H1 (cell line): ENCODE measurements around the gene CTIF. TPM values are rescaled to one million over a fixed set of nuclear protein-coding genes. Genes with fewer than 3 reads are reported as not detected.

Experiments used
- CTCF ChIA-PET: fragments of 300-600 bp; sonication (Branson Sonifier 250); formaldehyde crosslinking; loops from one replicate; lab custom pipeline; 2021; ENCODE audit not compliant: partially characterized antibody; lab: Charles Lee
- POLR2A ChIA-PET: fragments of 300-600 bp; sonication (Branson Sonifier 250); formaldehyde crosslinking; loops from one replicate; lab custom pipeline; 2021; ENCODE audit warnings: inconsistent platforms; ENCODE audit not compliant: partially characterized antibody; lab: Charles Lee
- DNase-seq, 2 experiments: peaks; one replicate each; pipeline versions ENCODE4 v3.0.0 to v3.0.0-alpha.2; 2010 to 2022; ENCODE audit warnings: low spot score in 2 of 2, low read depth in 1 of 2, mixed read lengths in 1 of 2
- FAIRE-seq: peaks from 2 replicates; lab custom pipeline; 2011; peaks lifted over from hg19 to GRCh38; lab: Jason Lieb, UNC
- H2AFZ ChIP-seq: 2 replicates; pipeline ENCODE4 v1.8.1; 2012; ENCODE audit warnings: low read length, inconsistent platforms
- H2AK5ac ChIP-seq: 2 replicates; pipeline ENCODE4 v1.6.1; 2013; ENCODE audit warnings: low read depth, low read length
- H2BK120ac ChIP-seq: replicated peaks from 2 replicates; pipeline ENCODE3; 2013; ENCODE audit warnings: low read depth, low read length, inconsistent platforms
- H2BK12ac ChIP-seq: 2 replicates; pipeline ENCODE4 v1.6.1; 2013; ENCODE audit warnings: low read depth, low read length
- H2BK15ac ChIP-seq: 2 replicates; pipeline ENCODE4 v1.6.1; 2013; ENCODE audit warnings: low read length
- H2BK20ac ChIP-seq: 2 replicates; pipeline ENCODE4 v1.6.1; 2013; ENCODE audit warnings: low read length
- H2BK5ac ChIP-seq: 2 replicates; pipeline ENCODE4 v1.6.1; 2013; ENCODE audit warnings: low read depth, low read length
- H3K14ac ChIP-seq: 2 replicates; pipeline ENCODE4 v1.6.1; 2013; ENCODE audit warnings: inconsistent platforms; ENCODE audit not compliant: insufficient read length
- H3K18ac ChIP-seq: 2 replicates; pipeline ENCODE4 v1.6.1; 2013; ENCODE audit warnings: low read length; ENCODE audit errors: extremely low read depth
- H3K23ac ChIP-seq: 2 replicates; pipeline ENCODE4 v1.6.1; 2013; ENCODE audit warnings: inconsistent platforms; ENCODE audit not compliant: insufficient read length
- H3K23me2 ChIP-seq: 2 replicates; pipeline ENCODE4 v1.6.1; 2013; ENCODE audit warnings: low read depth, low read length
- H3K27ac ChIP-seq: 2 replicates; pipeline ENCODE4 v1.6.1; 2011; ENCODE audit warnings: low read depth, low read length, inconsistent platforms
- H3K27me3 ChIP-seq, 4 experiments: replicated peaks in 1 of 4; 1 replicate in 1 of 4; 2 replicates in 3 of 4; pipeline versions ENCODE4 v1.6.1 to v1.8.1; 2011 to 2013; ENCODE audit warnings: low read length in 3 of 4, mild to moderate bottlenecking in 3 of 4, inconsistent platforms in 2 of 4, mixed read lengths in 2 of 4, moderate library complexity in 1 of 4; ENCODE audit not compliant: control insufficient read depth in 3 of 4, insufficient read depth in 3 of 4; ENCODE audit errors: extremely low read depth in 1 of 4
- H3K36me3 ChIP-seq, 4 experiments: 2 replicates each; pipeline versions ENCODE4 v1.6.1 to v1.8.1; 2011 to 2013; ENCODE audit warnings: mild to moderate bottlenecking in 4 of 4, low read length in 3 of 4, moderate library complexity in 2 of 4, control low read depth in 1 of 4, inconsistent platforms in 1 of 4; ENCODE audit not compliant: insufficient read depth in 4 of 4, control insufficient read depth in 2 of 4
- H3K4ac ChIP-seq: replicated peaks from 2 replicates; pipeline ENCODE3; 2013; ENCODE audit warnings: low read length, low read depth, mixed read lengths, inconsistent platforms; ENCODE audit not compliant: insufficient read length
- H3K4me1 ChIP-seq, 4 experiments: replicated peaks in 1 of 4; 1 replicate in 1 of 4; 2 replicates in 3 of 4; pipeline versions ENCODE4 v1.6.1 to v1.8.1; 2011 to 2013; ENCODE audit warnings: low read length in 3 of 4, inconsistent platforms in 2 of 4, mixed read lengths in 1 of 4; ENCODE audit not compliant: insufficient read depth in 4 of 4, control insufficient read depth in 3 of 4
- H3K4me2 ChIP-seq, 2 experiments: 2 replicates each; pipeline versions ENCODE4 v1.6.1 to v1.8.1; 2011 to 2013; ENCODE audit warnings: low read depth in 2 of 2, low read length in 2 of 2, control low read depth in 1 of 2, inconsistent platforms in 1 of 2, mild to moderate bottlenecking in 1 of 2; ENCODE audit not compliant: insufficient read depth in 1 of 2
- H3K4me3 ChIP-seq, 4 experiments: fragments of 200-600, 300-600 bp in 1 of 4; sonication (generic), shearing (Covaris generic), sonication (Bioruptor Twin) in 1 of 4; 2 replicates each; pipeline versions ENCODE4 v1.5.1 to v1.8.1; 2011 to 2016; ENCODE audit warnings: low read length in 4 of 4, low read depth in 3 of 4, control low read depth in 2 of 4, inconsistent platforms in 2 of 4, mild to moderate bottlenecking in 2 of 4, mixed read lengths in 1 of 4, moderate library complexity in 1 of 4; ENCODE audit not compliant: insufficient read depth in 2 of 4; ENCODE audit errors: extremely low read depth in 1 of 4
- H3K56ac ChIP-seq: replicated peaks from 2 replicates; pipeline ENCODE3; 2013; ENCODE audit warnings: low read depth, mild to moderate bottlenecking, mixed read lengths, low read length, inconsistent platforms; ENCODE audit not compliant: insufficient read length
- H3K79me1 ChIP-seq: 2 replicates; pipeline ENCODE4 v1.6.1; 2013; ENCODE audit warnings: low read depth, low read length, control low read depth
- H3K79me2 ChIP-seq, 2 experiments: 2 replicates each; pipeline versions ENCODE4 v1.6.1 to v1.8.1; 2012 to 2013; ENCODE audit warnings: low read length in 2 of 2, mild to moderate bottlenecking in 2 of 2, inconsistent platforms in 1 of 2; ENCODE audit not compliant: insufficient read depth in 2 of 2, control insufficient read depth in 1 of 2
- H3K9ac ChIP-seq, 4 experiments: replicated peaks in 1 of 4; 1 replicate in 1 of 4; 2 replicates in 3 of 4; pipeline versions ENCODE4 v1.6.1 to v1.8.1; 2011 to 2013; ENCODE audit warnings: low read depth in 3 of 4, low read length in 3 of 4, control low read depth in 2 of 4, mild to moderate bottlenecking in 2 of 4, moderate library complexity in 2 of 4, inconsistent platforms in 1 of 4; ENCODE audit errors: extremely low read depth in 1 of 4
- H3K9me3 ChIP-seq, 2 experiments: 2 replicates each; pipeline versions ENCODE4 v1.6.1 to v1.8.1; 2012 to 2013; ENCODE audit warnings: mild to moderate bottlenecking in 2 of 2, moderate library complexity in 2 of 2, control low read depth in 1 of 2, inconsistent platforms in 1 of 2, low read depth in 1 of 2, low read length in 1 of 2, mixed read lengths in 1 of 2; ENCODE audit not compliant: insufficient read depth in 2 of 2
- H4K20me1 ChIP-seq, 2 experiments: replicated peaks in 1 of 2; 2 replicates each; pipeline versions ENCODE3 to v1.8.1; 2011 to 2013; ENCODE audit warnings: inconsistent platforms in 2 of 2, low read length in 2 of 2, mild to moderate bottlenecking in 1 of 2; ENCODE audit not compliant: insufficient read depth in 2 of 2, control insufficient read depth in 1 of 2
- H4K5ac ChIP-seq: 2 replicates; pipeline ENCODE4 v1.6.1; 2013; ENCODE audit warnings: low read length, low read depth, mixed read lengths, inconsistent platforms; ENCODE audit not compliant: insufficient read length
- H4K8ac ChIP-seq: 2 replicates; pipeline ENCODE4 v1.8.0; 2013; ENCODE audit warnings: mild to moderate bottlenecking, moderate library complexity, low read length, inconsistent platforms; ENCODE audit not compliant: insufficient read depth; ENCODE audit errors: extremely low read depth
- H4K91ac ChIP-seq: replicated peaks from 2 replicates; pipeline ENCODE3; 2013; ENCODE audit warnings: low read length, mixed read lengths, inconsistent platforms; ENCODE audit not compliant: insufficient read length
- ASH2L ChIP-seq: fragments of 200-600, 300-600 bp; sonication (generic); IDR thresholded peaks from one replicate; pipeline ENCODE4 v1.7.1; 2017; ENCODE audit warnings: low read length
- CHD2 ChIP-seq: IDR thresholded peaks from 2 replicates; pipeline ENCODE4 v1.6.1; 2012; ENCODE audit warnings: low read length, improper control_type of control experiment
- MAX ChIP-seq: IDR thresholded peaks from 2 replicates; pipeline ENCODE4 v1.6.1; 2012; ENCODE audit warnings: inconsistent platforms
- POU5F1 ChIP-seq: IDR thresholded peaks from 2 replicates; pipeline ENCODE4 v1.6.1; 2011; ENCODE audit warnings: low read depth, mild to moderate bottlenecking, low read length, moderate library complexity
- RXRA ChIP-seq: IDR thresholded peaks from 2 replicates; pipeline ENCODE4 v1.6.1; 2011; ENCODE audit warnings: low read depth, mild to moderate bottlenecking, low read length, moderate library complexity; ENCODE audit not compliant: insufficient read depth
- SIN3A ChIP-seq, 2 experiments: IDR thresholded peaks in 1 of 2; conservative IDR thresholded peaks in 1 of 2; 2 replicates each; pipeline ENCODE4 v1.6.1; 2011 to 2012; ENCODE audit warnings: low read length in 2 of 2, improper control_type of control experiment in 1 of 2, low read depth in 1 of 2, mild to moderate bottlenecking in 1 of 2
- SP2 ChIP-seq: IDR thresholded peaks from 2 replicates; pipeline ENCODE4 v1.6.1; 2012; ENCODE audit warnings: mild to moderate bottlenecking, low read length, inconsistent platforms
- WGBS, 2 experiments: shearing (Covaris generic) in 1 of 2; methylation state at CpG; one replicate each; pipeline versions ENCODE4 v1.1.6 to v1.1.7; 2013 to 2015; ENCODE audit warnings: low lambda C conversion rate in 2 of 2, mixed read lengths in 2 of 2, inconsistent platforms in 1 of 2, low coverage in 1 of 2, missing lambda C conversion rate in 1 of 2; ENCODE audit not compliant: insufficient replicate concordance in 2 of 2, insufficient coverage in 1 of 2, insufficient read length in 1 of 2; ENCODE audit errors: extremely low coverage in 1 of 2, missing lambda C conversion rate in 1 of 2; 5-methylcytosine and 5-hydroxymethylcytosine counted together
- polyA plus RNA-seq, 7 experiments: library from polyadenylated mRNA; depleted of rRNA in 3 of 7; stranded (reverse) in 5 of 7; unstranded in 2 of 7; fragments of >200 nt in 5 of 7; fragments of 200-250 nt in 2 of 7; gene quantifications; 1 replicate in 5 of 7; 2 replicates in 1 of 7; 4 replicates in 1 of 7; pipeline versions ENCODE4 v1.2.1 to v1.2.3, GENCODE V29; 2011 to 2013; ENCODE audit warnings: missing spikeins in 2 of 7, mixed read lengths in 2 of 7
- total RNA-seq: library from RNA; stranded (reverse); fragmentation: NEBNext Ultra II Directional; extraction: Animal tissue kit (Norgen Biotek cat#: 25700); gene quantifications from 2 replicates; pipeline ENCODE4 v1.2.1, GENCODE V29; 2021
- TF ChIP-seq, protein P1 (sequence below): IDR thresholded peaks from 2 replicates; pipeline ENCODE4 v1.6.1; 2011; ENCODE audit warnings: low read length, improper control_type of control experiment
- TF ChIP-seq, protein P2 (sequence below): IDR thresholded peaks from 2 replicates; pipeline ENCODE4 v1.6.1; 2011; ENCODE audit warnings: low read depth, mild to moderate bottlenecking, low read length; ENCODE audit not compliant: insufficient read depth

The CTIF gene
- total and polyA plus RNA-seq, 2 of the 8 experiments (the other 6 are each of a cell fraction or from before 2014, with no cell fraction given) = 9.0 to 17.8 TPM

GRCh38 chr18:48621815-48622555 is 83.2 kb downstream of the CTIF start:
- no peak overlapping the region for H4K91ac ChIP-seq
- H2AFZ ChIP-seq = no peak overlapping the region
- no peaks in the 10 kb centered on the region; a peak in 1 of 4 replicates for H3K79me2 ChIP-seq
- no peak for FAIRE-seq
- no peaks in the 10 kb centered on the region for H3K9me3 ChIP-seq
- DNase-seq = no peak
- POLR2A ChIA-PET = no interaction called here
- H4K20me1 ChIP-seq = no peaks in the 10 kb centered on the region
- H3K14ac ChIP-seq = no peak overlapping the region
- H3K4me1 ChIP-seq = peaks cover 0 to 10% (median 5%) of the 10 kb centered on the region in 4 experiments; a peak in 5 of 7 replicates
- H2BK12ac ChIP-seq = 0 out of 2 replicates have a peak overlapping the region, but pooled peaks have one; percentile 39
- no peak overlapping the region for H2BK15ac ChIP-seq
- no peak overlapping the region for H3K4me3 ChIP-seq
- no peak overlapping the region for H4K8ac ChIP-seq
- no peak overlapping the region; a peak in 1 of 7 replicates for H3K9ac ChIP-seq
- CTCF ChIA-PET = interaction anchor here (0.8 to 4.7 kb wide), 5 partner anchors 16 to 146 kb away, joined by 3 to 39 read pairs (median 4); no protein-coding TSS in a partner anchor
- 0 out of 2 replicates have a peak overlapping the region, but pooled peaks have one; percentile 44 for H2BK5ac ChIP-seq
- H3K56ac ChIP-seq = no peak overlapping the region
- H3K18ac ChIP-seq = no peak overlapping the region; the same call in 1 of the 2 replicates
- H3K36me3 ChIP-seq = no peaks in the 10 kb centered on the region; a peak in 1 of 8 replicates
- H3K27ac ChIP-seq = no peak overlapping the region
- no peaks in the 10 kb centered on the region for H3K79me1 ChIP-seq
- 0 out of 2 replicates have a peak overlapping the region, but pooled peaks have one; percentile 32 for H2AK5ac ChIP-seq
- H3K4ac ChIP-seq = no peak overlapping the region
- no peaks in the 10 kb centered on the region for H3K23me2 ChIP-seq
- WGBS, 2 experiments = 85% methylated on average over 11 of the region's 11 CpGs; no CpG with 5 or more reads in 1 of the 2 experiments
- no peak overlapping the region for H4K5ac ChIP-seq
- no peaks in the 10 kb centered on the region for H3K27me3 ChIP-seq
- H3K4me2 ChIP-seq = no peak overlapping the region
- 0 out of 2 replicates have a peak overlapping the region, but pooled peaks have one; percentile 48 for H2BK20ac ChIP-seq
- H3K23ac ChIP-seq = no peak overlapping the region
- H2BK120ac ChIP-seq = no peak overlapping the region
- TF ChIP-seq SP2 (no peak), CHD2 (no peak), RXRA (no peak), SIN3A (conservative IDR thresholded peaks at IDR 0.05 in 1 of 2, IDR thresholded peaks at IDR 0.05 in 1 of 2; ENCODE audit: low read depth in 1 of 2, low read length in 2 of 2) (no peak), MAX (no peak), POU5F1 (no peak), ASH2L (no peak)
- TF ChIP-seq, protein P1, sequence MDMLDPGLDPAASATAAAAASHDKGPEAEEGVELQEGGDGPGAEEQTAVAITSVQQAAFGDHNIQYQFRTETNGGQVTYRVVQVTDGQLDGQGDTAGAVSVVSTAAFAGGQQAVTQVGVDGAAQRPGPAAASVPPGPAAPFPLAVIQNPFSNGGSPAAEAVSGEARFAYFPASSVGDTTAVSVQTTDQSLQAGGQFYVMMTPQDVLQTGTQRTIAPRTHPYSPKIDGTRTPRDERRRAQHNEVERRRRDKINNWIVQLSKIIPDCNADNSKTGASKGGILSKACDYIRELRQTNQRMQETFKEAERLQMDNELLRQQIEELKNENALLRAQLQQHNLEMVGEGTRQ = no peak
- TF ChIP-seq, protein P2, sequence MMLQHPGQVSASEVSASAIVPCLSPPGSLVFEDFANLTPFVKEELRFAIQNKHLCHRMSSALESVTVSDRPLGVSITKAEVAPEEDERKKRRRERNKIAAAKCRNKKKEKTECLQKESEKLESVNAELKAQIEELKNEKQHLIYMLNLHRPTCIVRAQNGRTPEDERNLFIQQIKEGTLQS = no peak
